Activated T-helper 1 cell treated with anti-CD3 and anti-CD28 coated beads, Interleukin-2, amount 50 U/mL, for 16 hours (primary cell): Measurements from ENCODE around the gene UBR3.
"Not testable (repeated sequence)": the region's sequence is repeated elsewhere in the genome, so short reads cannot be mapped to it uniquely, and the experiment has no call there.

Experiments used
- DNase-seq, 2 donors: peaks; one replicate each; pipeline ENCODE4 v3.0.0-alpha.2; 2020; ENCODE audit warnings: low read depth in 1 of 2, low spot score in 1 of 2

UBR3 gene

DNA sequence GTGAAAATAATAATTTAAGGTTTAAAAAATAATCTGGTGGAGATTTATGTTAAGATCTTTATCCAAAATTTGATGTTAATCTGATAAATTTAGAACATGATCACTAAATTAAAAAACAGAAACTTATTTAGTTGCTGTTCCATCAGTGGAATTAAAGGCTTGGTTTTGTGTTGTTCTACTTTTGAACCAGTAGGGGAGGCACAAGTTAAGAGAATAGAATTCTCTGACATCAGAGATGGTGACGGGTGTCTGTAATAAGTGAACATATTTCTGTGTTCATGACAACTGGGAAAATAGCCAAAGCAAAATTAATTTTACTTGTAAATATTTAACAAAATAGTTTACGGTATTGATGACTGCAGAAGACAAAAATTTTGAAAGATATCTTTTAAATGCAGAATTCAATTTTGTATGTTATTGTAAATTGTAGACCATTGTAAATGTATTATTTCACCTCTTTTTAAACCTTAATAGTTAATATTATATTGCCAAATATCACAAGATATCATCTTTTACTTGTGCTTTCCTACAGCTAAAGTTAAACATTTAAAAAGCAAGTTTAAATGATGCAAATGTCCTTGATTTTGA is 106.0 kb downstream of the UBR3 start:
- no peak for DNase-seq

- DNase-seq, result not testable (repeated sequence)
Observed at GRCh38 chr2:169936652-169937051, 109.4 kb downstream of the UBR3 start.

DNA sequence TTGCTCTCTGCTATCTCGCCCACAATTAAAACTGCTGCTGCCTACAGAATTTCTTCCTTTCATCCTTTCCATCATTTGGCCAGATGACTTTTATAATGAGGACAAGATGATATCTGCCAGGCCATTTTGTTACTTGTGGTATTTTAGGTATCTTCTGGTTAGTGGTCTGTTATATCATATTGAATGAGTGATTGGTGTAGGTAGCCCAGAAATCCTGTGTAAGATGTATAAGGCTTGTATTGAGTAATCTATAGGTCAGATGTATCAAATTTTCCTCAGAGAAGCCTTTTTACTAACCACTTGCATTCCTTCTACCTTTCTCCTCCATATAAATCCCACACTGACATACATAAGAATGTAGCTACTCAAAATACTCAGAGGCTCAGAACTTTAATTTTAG is 118.3 kb downstream of the UBR3 start:
- DNase-seq, result no peak

DNA sequence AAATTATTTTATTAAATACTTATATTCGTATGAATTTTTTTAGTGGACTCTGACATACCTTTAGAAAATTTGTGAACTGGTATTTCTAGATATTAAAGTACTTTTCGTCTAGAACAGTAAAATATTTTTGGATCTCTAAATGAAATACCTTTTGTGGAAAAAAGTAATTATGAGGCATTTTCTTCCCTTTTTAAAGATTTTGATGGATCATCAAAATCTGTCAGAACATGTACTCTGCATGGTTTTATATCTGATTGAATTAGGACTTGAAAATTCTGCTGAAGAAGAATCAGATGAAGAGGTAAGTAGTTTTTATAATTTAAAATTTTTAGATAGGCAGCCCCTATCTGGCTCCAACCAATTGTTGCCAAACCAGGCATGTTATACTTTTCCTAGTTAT is 118.8 kb downstream of the UBR3 start:
- DNase-seq, result no peak

DNA sequence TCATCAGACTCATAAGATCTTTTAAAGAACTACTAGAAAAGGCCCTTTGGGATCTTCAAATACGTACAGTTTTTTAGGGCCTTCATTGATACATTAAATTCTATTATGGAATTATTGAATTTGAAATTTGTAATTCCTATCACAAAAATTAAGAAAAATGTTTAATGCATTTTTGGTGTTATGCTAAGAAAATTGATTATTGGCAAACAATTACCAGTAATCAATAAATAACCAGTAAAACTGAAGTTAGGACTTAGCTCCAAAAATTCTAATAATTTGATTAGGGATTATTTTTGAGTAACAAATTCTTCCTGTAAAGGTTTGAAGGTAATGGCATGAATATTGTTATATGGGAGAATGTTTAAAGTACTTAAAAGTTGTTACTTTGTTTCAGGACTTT is 119.3 kb downstream of the UBR3 start:
- DNase-seq, result no peak

DNA sequence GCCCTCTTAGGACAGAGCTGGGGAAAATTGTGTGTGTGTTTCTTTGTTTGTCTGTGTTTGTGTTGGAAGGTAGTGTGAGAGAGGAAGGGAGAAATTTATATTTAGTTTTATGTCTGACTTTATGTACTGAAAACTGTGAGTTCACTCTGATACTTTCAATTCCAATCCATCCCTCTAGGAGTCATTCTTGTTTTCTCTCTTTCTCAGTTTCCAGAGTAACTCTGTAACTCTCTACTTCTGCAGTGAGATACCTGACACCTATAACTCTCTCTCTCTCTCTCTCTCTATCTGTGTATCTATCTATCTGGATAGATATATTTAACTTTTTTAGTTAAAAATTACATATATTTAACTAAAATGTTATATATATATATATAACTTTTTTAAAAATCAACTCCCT is 128.7 kb downstream of the UBR3 start:
- no peak for DNase-seq

GRCh38 chr2:169957219-169957618 is 130.0 kb downstream of the UBR3 start:
- DNase-seq, result not testable (repeated sequence)

GRCh38 chr2:169961911-169962310 is 134.7 kb downstream of the UBR3 start:
- DNase-seq, result no peak

- no peak for DNase-seq
Observed at GRCh38 chr2:169963786-169964185, 136.5 kb downstream of the UBR3 start.

GRCh38 chr2:169964740-169965139 is 137.5 kb downstream of the UBR3 start:
- no peak for DNase-seq

DNA sequence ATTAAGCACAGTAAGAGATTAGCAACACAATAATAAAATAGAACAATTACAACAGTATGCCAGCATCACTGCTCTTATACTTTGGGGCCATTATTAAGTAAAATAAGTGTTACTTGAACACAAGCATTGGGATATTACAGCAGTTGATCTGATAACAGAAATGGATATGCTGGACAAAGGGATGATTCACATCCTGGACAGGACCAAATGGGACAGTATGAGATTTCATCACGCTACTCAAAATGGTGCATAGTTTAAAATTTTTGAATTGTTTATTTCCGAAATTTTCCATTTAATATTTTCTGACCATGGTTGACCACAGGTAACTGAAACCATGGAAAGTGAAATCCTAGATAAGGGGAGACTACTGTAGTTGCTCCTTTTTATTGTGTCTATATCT is 138.2 kb downstream of the UBR3 start:
- DNase-seq, result no peak

DNA sequence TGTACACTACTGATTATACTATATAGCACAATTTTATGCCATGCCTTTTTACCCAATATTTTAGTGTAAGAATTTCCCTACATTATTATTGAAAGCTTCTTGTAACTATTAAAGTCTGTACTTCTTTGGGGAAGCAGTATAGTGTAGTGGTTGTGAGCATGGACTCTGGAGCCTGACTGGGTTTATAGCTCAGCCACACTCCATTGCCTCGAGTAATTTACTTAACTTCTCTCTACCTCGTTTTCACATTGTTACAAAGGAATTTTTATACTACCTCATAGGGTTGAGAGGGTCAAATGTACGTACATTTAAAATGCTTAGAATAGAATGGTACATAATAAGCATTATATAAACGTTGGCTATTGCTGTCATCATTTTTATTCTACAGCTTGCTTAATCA is 139.2 kb downstream of the UBR3 start:
- DNase-seq, result no peak

GRCh38 chr2:169968743-169969142 is 141.5 kb downstream of the UBR3 start:
- DNase-seq, result no peak

GRCh38 chr2:169975221-169975620 is 148.0 kb downstream of the UBR3 start:
- DNase-seq, result no peak

GRCh38 chr2:169976335-169976851 is 149.1 kb downstream of the UBR3 start:
- no peak for DNase-seq

DNA sequence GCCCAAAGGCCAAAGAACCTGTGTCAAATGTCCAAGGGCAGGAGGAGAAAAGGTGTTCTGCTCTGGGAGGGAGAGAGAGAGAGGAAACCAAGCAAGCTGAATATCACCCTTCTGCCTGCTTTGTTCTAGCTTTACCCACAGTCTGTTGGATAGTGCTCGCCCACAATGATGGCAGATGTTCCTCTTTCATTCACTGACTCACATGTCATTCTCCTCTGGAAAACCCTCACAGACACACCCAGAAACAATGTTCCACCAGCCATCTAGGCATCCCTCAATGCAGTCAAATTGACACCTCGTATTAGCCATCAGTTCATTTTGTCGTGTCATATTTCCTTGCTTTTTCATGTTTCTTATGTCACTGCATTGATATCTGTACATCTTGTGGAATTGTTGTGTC is 150.3 kb downstream of the UBR3 start:
- DNase-seq, result no peak

GRCh38 chr2:169978402-169979017 is 151.3 kb downstream of the UBR3 start:
- no peak for DNase-seq

GRCh38 chr2:169979025-169979424 is 151.8 kb downstream of the UBR3 start:
- DNase-seq, result no peak

DNA sequence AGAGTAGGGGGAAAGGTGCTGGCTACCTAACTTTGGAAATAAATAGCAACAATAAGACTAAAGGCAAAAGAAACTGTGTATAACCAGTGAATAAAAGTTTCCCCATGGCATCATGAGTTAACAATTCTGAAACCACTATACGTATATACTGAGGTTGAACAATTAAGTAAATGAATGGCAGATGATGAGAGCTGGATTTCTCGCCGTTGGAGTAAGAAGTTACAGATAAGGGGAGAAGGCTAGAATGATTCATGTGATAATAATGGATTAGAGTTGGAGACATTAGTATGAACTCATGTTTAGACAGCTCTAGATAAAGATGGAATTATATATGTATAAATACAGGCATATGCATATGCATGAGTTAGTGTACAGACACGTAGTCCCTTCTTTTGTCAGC is 152.7 kb downstream of the UBR3 start:
- DNase-seq, result no peak

DNA sequence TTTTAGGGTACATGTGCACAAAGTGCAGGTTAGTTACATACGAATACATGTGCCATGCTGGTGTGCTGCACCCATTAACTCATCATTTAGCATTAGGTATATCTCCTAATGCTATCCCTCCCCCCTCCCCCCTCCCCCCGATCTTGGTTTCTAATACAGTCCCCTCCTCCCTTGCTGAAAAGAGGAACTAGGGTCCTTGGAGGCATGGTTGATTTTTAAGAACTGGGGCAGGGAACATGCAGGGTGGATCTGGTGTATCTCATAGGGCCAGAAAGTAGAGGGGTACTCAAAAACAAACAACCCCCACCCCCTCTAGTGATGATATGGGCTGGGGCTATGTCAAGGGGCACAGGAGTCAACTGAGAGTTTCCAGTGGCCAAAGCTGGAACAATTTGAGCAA is 153.4 kb downstream of the UBR3 start:
- no peak for DNase-seq

DNA sequence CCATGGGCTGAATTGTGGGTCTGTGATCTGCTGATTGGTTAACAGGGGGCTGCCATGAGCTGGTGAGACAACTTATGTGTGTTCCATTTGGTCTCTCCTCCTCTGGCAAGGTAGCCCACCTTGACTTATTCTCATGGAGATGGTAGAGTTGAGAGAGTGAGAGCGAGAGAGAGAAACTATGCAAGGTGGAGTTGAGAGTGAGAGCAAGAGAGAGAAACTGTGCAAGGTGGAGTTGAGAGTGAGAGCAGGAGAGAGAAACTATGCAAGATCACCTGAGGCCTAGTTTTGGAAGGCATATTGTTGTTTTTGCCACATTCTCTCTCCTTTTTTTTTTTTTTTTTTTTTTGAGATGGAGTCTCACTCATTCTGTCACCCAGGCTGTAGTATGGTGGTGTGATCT is 155.7 kb downstream of the UBR3 start:
- no peak for DNase-seq

DNA sequence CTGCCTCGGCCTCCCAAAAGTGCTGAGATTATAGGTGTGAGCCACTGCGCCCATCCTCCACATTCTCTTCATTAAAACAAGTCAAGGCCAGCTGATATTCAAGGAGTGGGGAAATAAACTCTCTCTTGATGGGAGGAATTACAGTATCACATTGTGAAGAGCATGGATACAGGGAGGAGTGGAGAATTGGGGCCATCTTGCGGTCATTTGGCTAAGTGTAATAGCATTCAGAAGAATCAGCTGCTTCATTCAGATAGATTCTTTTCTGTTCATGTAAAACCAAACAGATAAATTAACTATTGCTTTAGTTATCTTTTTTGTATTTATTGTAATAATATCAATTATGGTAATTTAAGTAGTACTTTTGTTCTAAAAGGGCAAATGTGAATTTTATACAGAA is 156.3 kb downstream of the UBR3 start:
- no peak for DNase-seq

DNA sequence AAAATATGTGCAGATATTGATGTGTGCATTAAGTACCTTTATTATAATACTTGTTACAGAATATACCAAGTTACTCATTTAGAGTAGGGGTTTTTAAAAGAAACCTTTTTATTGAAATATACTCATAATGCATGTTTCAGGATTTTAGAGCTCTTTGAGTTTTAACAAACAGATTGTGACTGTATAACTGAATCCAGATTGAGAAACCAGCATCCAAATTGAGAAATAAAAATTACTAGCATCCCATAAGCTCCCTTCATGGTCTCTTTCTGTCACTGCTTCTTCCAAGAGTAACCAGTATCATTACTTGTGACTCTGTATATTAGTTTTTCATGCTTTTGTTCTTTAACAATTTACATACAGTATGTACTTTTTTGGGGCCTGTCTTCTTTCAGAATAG is 156.9 kb downstream of the UBR3 start:
- DNase-seq, result no peak
